ENCODE results near the gene DTWD2. TPM values are rescaled to one million over a fixed set of nuclear protein-coding genes. Genes with fewer than 3 reads are reported as not detected.

Gene DTWD2
- polyA plus RNA-seq, 1 donor from 2014 or later, result 3.3 TPM

DNA sequence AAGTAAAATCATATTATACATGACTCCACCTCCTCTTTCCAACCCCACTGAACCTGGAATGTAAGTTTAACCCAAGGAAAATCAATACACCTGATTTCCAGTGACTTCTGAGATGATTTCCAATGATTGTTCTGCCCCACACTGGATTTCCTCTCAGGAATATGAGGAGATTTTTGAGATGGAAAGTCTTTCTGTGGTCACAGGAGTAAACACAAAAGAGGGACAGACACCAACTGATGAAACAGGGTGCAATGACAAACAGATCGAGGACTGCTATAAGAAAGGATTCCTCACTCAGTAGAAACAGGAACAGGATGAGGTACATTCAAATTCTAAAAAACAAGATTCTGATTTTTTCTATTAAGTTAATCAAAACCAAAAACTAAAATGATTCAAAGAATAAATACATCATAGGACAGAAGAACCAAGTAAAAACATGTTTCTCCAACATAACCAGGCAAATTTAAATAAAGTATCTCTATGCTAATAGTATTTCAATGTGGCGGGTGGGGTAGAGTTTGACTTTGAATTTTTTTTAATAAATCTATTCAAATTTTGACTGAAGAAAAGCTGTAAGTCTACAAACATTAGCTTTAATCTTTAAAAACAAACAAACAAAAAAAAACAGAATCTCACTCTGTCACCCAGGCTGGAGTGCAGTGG lies 42.1 kb downstream of the DTWD2 start:
- Histone ChIP-seq H3K4me2 (ENCODE audit: low read length) (no peak overlapping the region), H3K36me3 (ENCODE audit: insufficient read depth, low read length) (no peaks in the 10 kb centered on the region), H3K79me2 (replicated peaks; ENCODE audit: insufficient read depth, low read length) (no peaks in the 10 kb centered on the region), H3F3A (ENCODE audit: insufficient read depth, low read length, poor library complexity, severe bottlenecking) (no peaks in the 10 kb centered on the region), H3K4me3 (ENCODE audit: low read length) (no peak overlapping the region), H2AFZ (ENCODE audit: low read depth, low read length) (no peak overlapping the region), H4K20me1 (ENCODE audit: insufficient read depth) (no peaks in the 10 kb centered on the region), H3K27me3 (ENCODE audit: insufficient read depth, low read depth, low read length) (no peaks in the 10 kb centered on the region), H3K9me3 (ENCODE audit: low read length) (no peaks in the 10 kb centered on the region), H3K27ac (ENCODE audit: low read length) (no peak overlapping the region), H3K9ac (ENCODE audit: low read length) (no peak overlapping the region), H3K9me2 (ENCODE audit: insufficient read depth, low read length) (no peaks in the 10 kb centered on the region)
- no peak for TF ChIP-seq POLR2AphosphoS5 (IDR thresholded peaks at IDR 0.05)
- no peak for TF ChIP-seq RAD21 (conservative IDR thresholded peaks at IDR 0.05)
- TF ChIP-seq EP300 (conservative IDR thresholded peaks at IDR 0.05; ENCODE audit: poor library complexity, severe bottlenecking), result no peak
- no peak for TF ChIP-seq MXI1 (conservative IDR thresholded peaks at IDR 0.05; ENCODE audit: poor library complexity, severe bottlenecking)
- no peak for TF ChIP-seq TAF1 (IDR thresholded peaks at IDR 0.05; ENCODE audit: low read depth)
- TF ChIP-seq SMC3 (conservative IDR thresholded peaks at IDR 0.05; ENCODE audit: poor library complexity), result no peak

DNA sequence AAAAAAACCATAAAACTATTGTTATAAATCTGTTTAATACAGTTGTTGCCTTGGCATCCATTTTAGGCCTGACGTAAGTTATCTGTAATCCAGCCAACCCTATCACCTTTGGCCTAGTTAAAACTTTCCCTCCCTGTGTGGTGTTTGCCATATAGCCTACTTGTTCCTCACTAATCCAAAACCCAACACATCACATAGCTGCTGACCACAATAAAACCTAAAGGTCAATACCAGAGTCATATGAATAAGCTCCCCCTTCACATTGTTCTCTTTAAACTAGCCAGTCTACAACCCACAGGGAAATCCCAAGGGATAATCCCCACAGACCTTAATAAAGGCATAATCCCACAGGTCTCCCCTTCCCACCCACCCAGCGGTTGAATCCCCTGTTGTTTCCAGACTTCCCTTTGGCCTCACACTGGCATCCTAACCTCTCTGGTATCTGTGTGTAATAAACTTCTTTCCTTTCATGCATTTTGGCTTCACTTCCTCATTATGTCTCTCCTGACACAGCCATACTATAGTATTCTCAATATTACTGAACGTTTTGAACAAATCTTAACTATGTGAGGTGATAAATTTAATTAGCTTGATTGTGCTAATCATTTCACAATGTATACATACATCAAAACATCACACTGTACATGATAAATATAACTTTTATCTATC lies 50.8 kb downstream of the DTWD2 start:
- Histone ChIP-seq H3K9me2 (ENCODE audit: insufficient read depth, low read length) (no peaks in the 10 kb centered on the region), H3F3A (ENCODE audit: insufficient read depth, low read length, poor library complexity, severe bottlenecking) (no peaks in the 10 kb centered on the region), H3K27me3 (ENCODE audit: insufficient read depth, low read depth, low read length) (no peaks in the 10 kb centered on the region), H3K9ac (ENCODE audit: low read length) (no peak overlapping the region), H3K9me3 (ENCODE audit: low read length) (no peaks in the 10 kb centered on the region), H3K36me3 (ENCODE audit: insufficient read depth, low read length) (no peaks in the 10 kb centered on the region), H2AFZ (ENCODE audit: low read depth, low read length) (no peak overlapping the region), H3K4me3 (ENCODE audit: low read length) (no peak overlapping the region), H4K20me1 (ENCODE audit: insufficient read depth) (no peaks in the 10 kb centered on the region), H3K27ac (ENCODE audit: low read length) (no peak overlapping the region), H3K79me2 (replicated peaks; ENCODE audit: insufficient read depth, low read length) (no peaks in the 10 kb centered on the region), H3K4me2 (ENCODE audit: low read length) (no peak overlapping the region)
- TF ChIP-seq RAD21 (conservative IDR thresholded peaks at IDR 0.05) (no peak), TAF1 (IDR thresholded peaks at IDR 0.05; ENCODE audit: low read depth) (no peak), MXI1 (conservative IDR thresholded peaks at IDR 0.05; ENCODE audit: poor library complexity, severe bottlenecking) (no peak), EZH2 (IDR thresholded peaks at IDR 0.05; ENCODE audit: borderline replicate concordance, insufficient read depth, low read length, poor library complexity, severe bottlenecking) (no peak), POLR2AphosphoS5 (IDR thresholded peaks at IDR 0.05) (no peak), EP300 (conservative IDR thresholded peaks at IDR 0.05; ENCODE audit: poor library complexity, severe bottlenecking) (no peak), SMC3 (conservative IDR thresholded peaks at IDR 0.05; ENCODE audit: poor library complexity) (no peak)
- TF ChIP-seq, protein P1, sequence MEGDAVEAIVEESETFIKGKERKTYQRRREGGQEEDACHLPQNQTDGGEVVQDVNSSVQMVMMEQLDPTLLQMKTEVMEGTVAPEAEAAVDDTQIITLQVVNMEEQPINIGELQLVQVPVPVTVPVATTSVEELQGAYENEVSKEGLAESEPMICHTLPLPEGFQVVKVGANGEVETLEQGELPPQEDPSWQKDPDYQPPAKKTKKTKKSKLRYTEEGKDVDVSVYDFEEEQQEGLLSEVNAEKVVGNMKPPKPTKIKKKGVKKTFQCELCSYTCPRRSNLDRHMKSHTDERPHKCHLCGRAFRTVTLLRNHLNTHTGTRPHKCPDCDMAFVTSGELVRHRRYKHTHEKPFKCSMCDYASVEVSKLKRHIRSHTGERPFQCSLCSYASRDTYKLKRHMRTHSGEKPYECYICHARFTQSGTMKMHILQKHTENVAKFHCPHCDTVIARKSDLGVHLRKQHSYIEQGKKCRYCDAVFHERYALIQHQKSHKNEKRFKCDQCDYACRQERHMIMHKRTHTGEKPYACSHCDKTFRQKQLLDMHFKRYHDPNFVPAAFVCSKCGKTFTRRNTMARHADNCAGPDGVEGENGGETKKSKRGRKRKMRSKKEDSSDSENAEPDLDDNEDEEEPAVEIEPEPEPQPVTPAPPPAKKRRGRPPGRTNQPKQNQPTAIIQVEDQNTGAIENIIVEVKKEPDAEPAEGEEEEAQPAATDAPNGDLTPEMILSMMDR (IDR thresholded peaks at IDR 0.05; ENCODE audit: poor library complexity, severe bottlenecking), result no peak
- TF ChIP-seq, protein P2, sequence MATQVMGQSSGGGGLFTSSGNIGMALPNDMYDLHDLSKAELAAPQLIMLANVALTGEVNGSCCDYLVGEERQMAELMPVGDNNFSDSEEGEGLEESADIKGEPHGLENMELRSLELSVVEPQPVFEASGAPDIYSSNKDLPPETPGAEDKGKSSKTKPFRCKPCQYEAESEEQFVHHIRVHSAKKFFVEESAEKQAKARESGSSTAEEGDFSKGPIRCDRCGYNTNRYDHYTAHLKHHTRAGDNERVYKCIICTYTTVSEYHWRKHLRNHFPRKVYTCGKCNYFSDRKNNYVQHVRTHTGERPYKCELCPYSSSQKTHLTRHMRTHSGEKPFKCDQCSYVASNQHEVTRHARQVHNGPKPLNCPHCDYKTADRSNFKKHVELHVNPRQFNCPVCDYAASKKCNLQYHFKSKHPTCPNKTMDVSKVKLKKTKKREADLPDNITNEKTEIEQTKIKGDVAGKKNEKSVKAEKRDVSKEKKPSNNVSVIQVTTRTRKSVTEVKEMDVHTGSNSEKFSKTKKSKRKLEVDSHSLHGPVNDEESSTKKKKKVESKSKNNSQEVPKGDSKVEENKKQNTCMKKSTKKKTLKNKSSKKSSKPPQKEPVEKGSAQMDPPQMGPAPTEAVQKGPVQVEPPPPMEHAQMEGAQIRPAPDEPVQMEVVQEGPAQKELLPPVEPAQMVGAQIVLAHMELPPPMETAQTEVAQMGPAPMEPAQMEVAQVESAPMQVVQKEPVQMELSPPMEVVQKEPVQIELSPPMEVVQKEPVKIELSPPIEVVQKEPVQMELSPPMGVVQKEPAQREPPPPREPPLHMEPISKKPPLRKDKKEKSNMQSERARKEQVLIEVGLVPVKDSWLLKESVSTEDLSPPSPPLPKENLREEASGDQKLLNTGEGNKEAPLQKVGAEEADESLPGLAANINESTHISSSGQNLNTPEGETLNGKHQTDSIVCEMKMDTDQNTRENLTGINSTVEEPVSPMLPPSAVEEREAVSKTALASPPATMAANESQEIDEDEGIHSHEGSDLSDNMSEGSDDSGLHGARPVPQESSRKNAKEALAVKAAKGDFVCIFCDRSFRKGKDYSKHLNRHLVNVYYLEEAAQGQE (IDR thresholded peaks at IDR 0.05; ENCODE audit: borderline replicate concordance), result no peak

Data from neural cell (in vitro differentiated cells).